Glutamatergic neuron (in vitro differentiated cells): ENCODE data around the gene SERPINA5. TPM values are rescaled to one million over a fixed set of nuclear protein-coding genes. Genes with fewer than 3 reads are reported as not detected.

ENCODE experiments used
- DNase-seq: peaks from one replicate; pipeline ENCODE4 v3.0.0; 2022
- H3K27ac Mint-ChIP-seq: one replicate; pipeline ENCODE4 v1.8.0; 2020; ENCODE audit warnings: mild to moderate bottlenecking, mixed read lengths, inconsistent platforms; ENCODE audit not compliant: unreplicated experiment
- H3K27me3 Mint-ChIP-seq: one replicate; pipeline ENCODE4 v1.8.0; 2020; ENCODE audit warnings: mild to moderate bottlenecking, moderate library complexity, mixed read lengths, inconsistent platforms; ENCODE audit not compliant: unreplicated experiment
- H3K36me3 Mint-ChIP-seq: one replicate; pipeline ENCODE4 v1.8.0; 2020; ENCODE audit warnings: mild to moderate bottlenecking, mixed read lengths, inconsistent platforms; ENCODE audit not compliant: unreplicated experiment
- H3K4me1 Mint-ChIP-seq: one replicate; pipeline ENCODE4 v1.8.0; 2020; ENCODE audit warnings: mild to moderate bottlenecking, low read depth, mixed read lengths, inconsistent platforms; ENCODE audit not compliant: unreplicated experiment
- H3K4me3 Mint-ChIP-seq: one replicate; pipeline ENCODE4 v1.8.0; 2020; ENCODE audit warnings: mild to moderate bottlenecking, mixed read lengths, inconsistent platforms; ENCODE audit not compliant: unreplicated experiment
- H3K9me3 Mint-ChIP-seq: one replicate; pipeline ENCODE4 v1.8.0; 2020; ENCODE audit warnings: mild to moderate bottlenecking, moderate library complexity, mixed read lengths, inconsistent platforms; ENCODE audit not compliant: unreplicated experiment
- total RNA-seq: library from RNA; stranded (reverse); fragmentation: NEBNext Ultra II Directional; extraction: Animal tissue kit (Norgen Biotek cat#: 25700); gene quantifications from one replicate; pipeline ENCODE4 v1.2.1, GENCODE V29; 2021; ENCODE audit not compliant: unreplicated experiment
- TF ChIP-seq, protein P1 (sequence below): fragments of 200-600 bp; sonication (generic); IDR thresholded peaks from one replicate; pipeline ENCODE4 v1.5.0; 2021; ENCODE audit not compliant: partially characterized antibody, unreplicated experiment

The SERPINA5 gene
- total RNA-seq, 1 donor from 2014 or later, result not detected

GRCh38 chr14:94570440-94570839, 10.8 kb upstream of the SERPINA5 start:
- no peaks in the 10 kb centered on the region for H3K9me3 Mint-ChIP-seq
- no peaks in the 10 kb centered on the region for H3K36me3 Mint-ChIP-seq
- H3K4me3 Mint-ChIP-seq, result no peak overlapping the region
- H3K4me1 Mint-ChIP-seq, result no peaks in the 10 kb centered on the region
- DNase-seq, result no peak
- TF ChIP-seq, protein P1, sequence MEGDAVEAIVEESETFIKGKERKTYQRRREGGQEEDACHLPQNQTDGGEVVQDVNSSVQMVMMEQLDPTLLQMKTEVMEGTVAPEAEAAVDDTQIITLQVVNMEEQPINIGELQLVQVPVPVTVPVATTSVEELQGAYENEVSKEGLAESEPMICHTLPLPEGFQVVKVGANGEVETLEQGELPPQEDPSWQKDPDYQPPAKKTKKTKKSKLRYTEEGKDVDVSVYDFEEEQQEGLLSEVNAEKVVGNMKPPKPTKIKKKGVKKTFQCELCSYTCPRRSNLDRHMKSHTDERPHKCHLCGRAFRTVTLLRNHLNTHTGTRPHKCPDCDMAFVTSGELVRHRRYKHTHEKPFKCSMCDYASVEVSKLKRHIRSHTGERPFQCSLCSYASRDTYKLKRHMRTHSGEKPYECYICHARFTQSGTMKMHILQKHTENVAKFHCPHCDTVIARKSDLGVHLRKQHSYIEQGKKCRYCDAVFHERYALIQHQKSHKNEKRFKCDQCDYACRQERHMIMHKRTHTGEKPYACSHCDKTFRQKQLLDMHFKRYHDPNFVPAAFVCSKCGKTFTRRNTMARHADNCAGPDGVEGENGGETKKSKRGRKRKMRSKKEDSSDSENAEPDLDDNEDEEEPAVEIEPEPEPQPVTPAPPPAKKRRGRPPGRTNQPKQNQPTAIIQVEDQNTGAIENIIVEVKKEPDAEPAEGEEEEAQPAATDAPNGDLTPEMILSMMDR, result no peak
- no peak overlapping the region for H3K27ac Mint-ChIP-seq
- no peaks in the 10 kb centered on the region for H3K27me3 Mint-ChIP-seq

- Mint-ChIP-seq H3K4me3 (no peak overlapping the region), H3K4me1 (no peaks in the 10 kb centered on the region), H3K27ac (no peak overlapping the region), H3K27me3 (no peaks in the 10 kb centered on the region), H3K36me3 (no peaks in the 10 kb centered on the region), H3K9me3 (no peaks in the 10 kb centered on the region)
- no peak for DNase-seq
- TF ChIP-seq, protein P1, result no peak
Observed at GRCh38 chr14:94571395-94571794, 9.8 kb upstream of the SERPINA5 start.

DNA sequence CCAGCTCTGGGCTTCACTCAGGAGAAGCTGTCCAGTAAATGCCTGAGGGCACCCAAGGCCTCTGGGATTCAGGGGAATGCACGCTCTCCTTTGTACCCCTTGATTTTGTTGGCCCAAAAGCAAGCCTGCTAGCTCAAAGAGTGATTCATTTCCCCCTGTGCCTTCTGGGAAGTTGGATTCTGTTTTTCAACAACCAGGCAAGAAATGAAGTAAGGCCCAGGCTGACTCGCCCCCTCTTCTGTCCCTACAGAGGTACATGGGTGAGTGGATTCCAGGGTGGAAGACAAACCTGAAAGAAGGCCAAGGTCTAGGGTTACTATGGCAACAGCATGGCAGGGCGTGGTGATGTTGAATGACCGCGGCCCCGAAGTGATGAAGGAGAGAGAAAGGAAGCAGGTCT, 9.3 kb upstream of the SERPINA5 start:
- Mint-ChIP-seq H3K9me3 (no peaks in the 10 kb centered on the region), H3K4me1 (no peaks in the 10 kb centered on the region), H3K27me3 (no peaks in the 10 kb centered on the region), H3K36me3 (no peaks in the 10 kb centered on the region), H3K4me3 (no peak overlapping the region), H3K27ac (no peak overlapping the region)
- no peak for DNase-seq
- TF ChIP-seq, protein P1, result no peak

DNA sequence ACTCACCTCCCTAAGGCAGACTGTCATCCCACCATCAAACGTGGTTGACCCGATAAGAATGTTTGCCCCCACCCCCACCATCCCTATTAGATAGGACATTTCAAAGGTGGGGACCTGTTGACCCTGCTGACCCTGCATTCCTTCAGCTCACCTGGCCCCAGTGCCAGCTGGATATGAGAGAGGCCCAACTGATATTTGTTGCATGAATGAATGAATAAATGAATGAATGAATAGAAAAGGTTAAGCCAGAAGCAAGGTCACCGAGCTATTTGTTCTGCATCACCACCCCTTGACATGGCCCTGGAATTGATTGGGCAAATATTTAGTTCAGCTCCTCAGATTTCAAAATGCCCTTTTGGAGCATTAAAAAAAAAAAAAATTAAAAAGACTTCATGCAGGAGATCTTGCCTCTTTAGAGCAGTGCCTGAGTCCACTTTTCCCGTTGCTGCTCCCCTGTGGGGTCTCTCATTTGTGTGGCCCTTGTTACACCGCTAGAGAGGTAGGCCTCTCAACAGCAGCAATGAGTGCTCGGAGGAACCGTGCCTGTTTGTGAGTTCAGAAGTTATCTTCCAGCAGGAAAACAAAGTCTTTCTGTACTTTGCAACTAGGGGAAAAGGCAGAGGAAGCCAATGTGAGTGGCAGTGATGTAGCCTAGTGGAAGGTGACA, 8.5 kb upstream of the SERPINA5 start:
- Mint-ChIP-seq H3K4me1 (no peaks in the 10 kb centered on the region), H3K4me3 (no peak overlapping the region), H3K27me3 (no peaks in the 10 kb centered on the region), H3K36me3 (no peaks in the 10 kb centered on the region), H3K9me3 (no peaks in the 10 kb centered on the region), H3K27ac (no peak overlapping the region)
- DNase-seq, result no peak
- TF ChIP-seq, protein P1, result no peak

- Mint-ChIP-seq H3K27ac (no peak overlapping the region), H3K9me3 (no peaks in the 10 kb centered on the region), H3K27me3 (no peaks in the 10 kb centered on the region), H3K4me3 (no peak overlapping the region), H3K36me3 (no peaks in the 10 kb centered on the region), H3K4me1 (no peaks in the 10 kb centered on the region)
- TF ChIP-seq, protein P1, result no peak
- no peak for DNase-seq
Observed at GRCh38 chr14:94573475-94574277, 7.5 kb upstream of the SERPINA5 start.
